Stimulated activated CD4-positive, alpha-beta T cell treated with anti-CD3 and anti-CD28 coated beads, Interleukin-4, amount 100 ng/mL, for 24 hours (primary cell): Measurements from ENCODE around the gene ME1.
A peak's percentile ranks its signal among the peaks of the same experiment; 100 is the strongest.
"Not testable (repeated sequence)": the region's sequence is repeated elsewhere in the genome, so short reads cannot be mapped to it uniquely, and the experiment has no call there.

Experiments used
- DNase-seq: peaks from one replicate; pipeline ENCODE4 v3.0.0-alpha.2; 2020

The ME1 gene

DNA sequence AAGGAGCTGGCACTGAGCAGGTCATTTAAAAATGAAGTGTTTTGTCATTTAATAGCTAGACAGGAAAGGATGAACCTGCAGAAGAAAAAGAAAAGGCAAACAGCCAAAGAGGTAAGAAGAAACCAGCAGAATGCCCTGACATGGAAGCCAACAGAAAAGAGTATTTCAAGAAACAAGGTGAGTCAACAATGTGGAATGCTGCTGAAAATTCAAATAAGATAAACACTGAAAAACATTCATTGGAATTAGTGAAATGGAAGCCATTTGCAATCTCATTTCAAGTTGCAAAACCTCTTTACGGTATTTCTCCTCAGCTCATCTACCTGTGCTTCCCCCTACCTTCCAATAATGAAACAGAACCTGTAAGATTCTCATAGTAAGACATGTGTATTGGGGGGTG is 178.1 kb downstream of the ME1 start:
- DNase-seq = no peak

DNA sequence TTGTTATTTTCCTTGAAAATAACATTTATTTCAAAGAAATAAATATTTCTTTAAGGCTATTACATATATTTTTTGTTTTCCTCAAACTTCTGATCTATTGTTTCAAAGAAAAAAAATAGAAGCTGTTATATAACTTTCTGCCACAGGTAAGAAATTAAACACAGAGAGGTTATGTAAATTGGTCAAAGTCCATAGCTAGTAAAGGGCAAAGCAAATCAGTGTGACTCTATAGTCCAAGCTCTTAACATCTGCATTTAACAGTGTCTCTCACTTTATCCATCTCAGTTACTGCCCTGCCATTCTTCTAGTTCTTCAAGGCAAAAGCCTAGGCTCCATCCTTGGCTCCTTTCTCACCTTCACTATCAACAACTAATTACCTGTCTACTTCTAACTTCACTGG is 180.6 kb downstream of the ME1 start:
- DNase-seq = no peak

DNA sequence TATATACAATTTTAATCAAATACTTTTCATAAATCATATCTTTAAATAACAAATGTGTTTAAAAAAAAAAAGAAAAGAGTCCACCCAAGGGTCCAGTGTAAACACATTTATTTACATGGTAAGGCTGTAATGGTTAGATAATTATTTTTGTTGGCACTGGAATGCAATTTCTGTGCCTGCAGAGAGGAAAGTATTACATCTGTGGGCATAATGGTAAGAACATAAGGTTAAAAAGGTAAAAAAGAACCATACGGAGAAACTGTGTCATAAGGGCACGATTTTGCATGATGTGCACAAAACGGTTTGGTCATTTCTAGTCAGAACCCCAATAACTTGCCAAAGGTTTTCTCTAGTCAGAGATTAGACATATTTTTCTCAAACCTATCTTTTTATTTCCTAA is 183.4 kb downstream of the ME1 start:
- DNase-seq = no peak

DNA sequence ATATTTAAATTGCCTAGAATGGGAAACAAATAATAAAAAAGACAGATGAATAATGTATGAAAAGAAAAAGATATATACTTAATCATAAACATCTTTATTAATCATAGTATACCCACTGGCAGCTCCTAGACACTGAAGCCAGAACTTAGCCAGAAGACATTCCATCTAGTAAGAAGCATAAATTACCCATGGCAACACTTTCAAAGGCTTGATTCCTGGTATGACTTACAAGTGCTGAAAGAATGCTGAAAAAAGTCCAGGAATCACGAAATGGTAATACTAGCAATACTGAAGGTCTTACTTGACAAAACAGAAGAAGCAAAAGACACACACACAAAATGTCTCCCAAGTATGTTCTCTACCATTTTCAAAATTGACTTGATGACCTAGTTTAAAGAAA is 199.7 kb downstream of the ME1 start:
- DNase-seq = no peak

DNA sequence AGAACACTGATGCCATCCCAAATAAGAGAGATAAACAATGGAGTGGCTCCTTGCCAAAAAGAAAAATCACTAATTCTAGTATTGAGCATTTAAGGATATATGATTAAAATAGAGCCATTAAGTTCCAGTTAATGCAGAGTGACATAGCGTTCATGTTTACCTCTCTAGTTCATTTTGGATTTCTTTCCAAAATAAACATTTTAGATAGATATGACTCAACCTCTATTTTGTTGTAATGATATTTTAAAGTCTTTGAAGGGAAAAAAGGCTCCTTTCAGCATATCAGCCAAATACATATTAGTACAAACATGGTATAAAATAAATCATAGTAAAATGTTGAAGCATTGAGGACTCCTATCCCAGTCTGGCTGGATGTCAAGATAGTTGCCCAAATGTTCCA is 204.3 kb downstream of the ME1 start:
- no peak for DNase-seq

DNA sequence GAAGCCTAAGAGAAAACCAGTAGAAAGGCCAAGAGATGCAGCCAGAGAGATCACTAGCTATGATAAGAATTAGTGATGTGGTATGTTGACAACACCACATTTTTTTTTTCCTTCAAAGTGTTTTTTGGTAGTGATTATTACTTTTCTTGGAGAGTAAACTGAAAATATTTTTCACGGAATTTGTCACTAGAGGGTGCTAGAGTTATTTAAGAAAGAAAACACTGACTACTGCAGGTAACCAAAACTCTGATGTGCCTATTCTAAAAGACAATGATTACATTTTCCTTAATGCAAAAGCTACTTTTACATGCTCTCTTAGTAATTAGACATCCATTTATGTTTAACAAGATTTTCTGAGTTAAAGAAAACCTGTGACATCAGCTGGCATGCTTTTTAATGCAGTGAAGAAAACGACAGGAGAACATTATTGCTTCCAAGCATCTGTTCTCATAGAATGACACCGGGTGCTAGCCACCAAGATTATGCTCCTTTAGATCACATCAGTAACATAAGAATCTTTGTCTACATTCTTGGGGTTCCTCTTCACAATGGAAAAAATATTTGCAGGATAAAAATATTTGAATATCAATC is 208.9 kb downstream of the ME1 start:
- DNase-seq = no peak

DNA sequence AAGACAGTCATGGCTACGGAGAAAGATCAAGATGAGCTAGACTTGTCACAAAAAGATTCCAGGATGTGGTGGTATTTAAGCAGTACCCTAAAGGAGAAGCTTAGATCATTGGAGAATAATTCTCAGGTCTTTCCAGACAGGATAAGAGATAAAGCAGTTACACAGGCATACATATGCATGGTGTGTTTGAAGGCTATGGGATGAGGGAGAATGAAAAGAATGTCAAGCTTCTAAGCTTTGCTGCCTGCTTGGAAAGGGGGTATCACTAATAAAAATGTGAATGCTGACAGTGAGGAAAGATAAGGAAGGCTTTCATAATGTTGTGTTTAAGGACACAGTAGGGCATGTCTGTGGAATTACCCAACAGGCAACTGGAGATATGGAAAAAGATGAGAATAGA is 209.6 kb downstream of the ME1 start:
- DNase-seq = no peak

DNA sequence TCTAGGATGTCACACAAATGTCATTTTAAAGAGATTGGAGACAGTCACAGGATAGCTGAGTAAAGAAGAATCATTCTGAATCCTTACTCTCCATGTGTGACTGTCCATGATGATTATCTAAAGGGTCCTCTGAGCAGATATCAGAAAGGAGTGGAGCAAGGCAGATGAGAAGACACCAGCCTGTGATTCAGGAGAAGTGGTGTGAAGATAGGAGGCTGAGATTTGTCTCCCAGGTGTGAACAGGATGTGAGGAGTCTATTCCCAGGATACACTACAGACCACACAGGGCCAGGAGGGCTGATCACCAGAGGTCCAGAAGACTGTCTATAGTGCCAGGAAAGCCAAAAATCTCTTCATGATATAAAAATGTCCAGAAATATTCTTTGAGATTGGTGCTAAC is 210.7 kb downstream of the ME1 start:
- DNase-seq = no peak

DNA sequence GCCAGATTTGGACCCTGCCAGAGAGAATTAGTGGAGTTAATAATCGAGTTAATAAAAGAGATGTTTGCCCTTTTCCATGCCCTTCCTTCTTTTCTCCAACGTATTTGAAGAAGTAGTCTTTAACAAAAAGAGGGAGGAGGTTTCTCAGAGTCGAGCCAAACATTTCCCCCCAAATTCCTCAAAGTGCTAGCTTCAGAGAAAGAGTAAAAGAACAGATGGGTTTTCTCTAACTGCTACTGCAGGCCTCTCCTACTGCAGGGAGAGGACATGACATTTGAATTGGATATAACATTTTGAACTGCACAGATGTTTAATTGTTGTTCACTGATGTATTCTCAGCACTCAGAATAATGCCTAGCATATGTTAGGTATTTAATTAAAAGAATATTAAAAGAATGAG is 212.2 kb downstream of the ME1 start:
- DNase-seq = no peak

DNA sequence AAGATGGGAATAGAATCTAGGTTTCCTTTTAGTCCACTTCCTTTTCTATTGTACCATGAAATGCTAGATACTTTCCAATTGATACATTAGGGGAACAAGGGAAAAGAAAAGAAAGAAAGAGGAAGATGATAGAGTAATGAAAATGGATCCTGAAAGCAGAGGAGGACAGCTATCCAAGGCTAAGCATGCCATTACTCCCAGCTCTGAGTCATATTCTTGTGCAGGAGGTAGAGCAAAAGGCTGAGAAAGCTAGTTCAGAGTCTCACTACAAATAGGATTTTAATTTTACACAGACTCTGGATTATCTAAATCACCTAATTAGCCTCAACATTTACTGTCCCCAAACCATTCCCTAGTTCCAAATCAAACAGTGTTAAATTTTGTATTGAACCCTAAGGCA is 214.0 kb downstream of the ME1 start:
- DNase-seq = no peak

DNA sequence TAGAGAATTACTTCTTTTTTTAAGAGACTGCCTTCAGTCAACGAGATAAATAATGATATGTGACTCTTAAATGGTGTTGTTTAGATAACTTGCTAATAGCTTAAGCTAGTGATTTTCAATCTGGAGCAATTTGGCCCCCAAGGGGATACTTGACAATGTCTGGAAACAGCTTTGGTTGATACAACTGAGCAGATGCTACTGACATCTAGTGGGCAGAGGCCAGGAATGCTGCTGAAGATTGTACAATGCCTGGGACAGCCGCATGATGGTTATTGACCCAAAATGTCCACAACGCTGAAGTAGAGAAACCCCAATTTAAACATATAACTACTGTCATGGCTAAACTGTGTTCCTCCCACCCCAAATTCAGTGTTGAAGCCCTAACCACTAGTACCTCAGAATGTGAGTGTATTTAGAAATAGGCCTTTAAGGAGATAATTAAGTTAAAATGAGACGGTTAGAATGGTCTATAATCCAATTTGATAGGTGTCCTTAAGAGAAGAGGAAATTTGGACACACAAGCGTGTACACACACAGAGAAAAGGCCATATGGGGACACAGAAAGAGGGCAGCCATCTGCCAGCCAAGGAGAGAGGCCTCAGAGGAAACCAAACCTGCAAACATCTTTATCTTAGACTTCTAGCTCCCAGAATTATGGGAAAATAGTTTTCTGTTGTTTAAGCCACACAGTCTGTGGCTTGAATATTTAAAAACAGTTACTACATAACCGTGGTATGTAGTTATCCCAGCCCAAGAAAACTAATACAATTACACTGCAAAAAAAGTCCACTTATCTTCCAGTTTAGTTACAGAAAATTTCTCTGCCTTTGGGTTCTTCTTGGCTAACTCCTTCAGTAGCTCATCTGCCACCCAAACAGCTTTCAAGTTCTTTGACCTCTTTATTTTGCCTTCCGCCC is 215.5 kb downstream of the ME1 start:
- peak; percentile 62 for DNase-seq

DNA sequence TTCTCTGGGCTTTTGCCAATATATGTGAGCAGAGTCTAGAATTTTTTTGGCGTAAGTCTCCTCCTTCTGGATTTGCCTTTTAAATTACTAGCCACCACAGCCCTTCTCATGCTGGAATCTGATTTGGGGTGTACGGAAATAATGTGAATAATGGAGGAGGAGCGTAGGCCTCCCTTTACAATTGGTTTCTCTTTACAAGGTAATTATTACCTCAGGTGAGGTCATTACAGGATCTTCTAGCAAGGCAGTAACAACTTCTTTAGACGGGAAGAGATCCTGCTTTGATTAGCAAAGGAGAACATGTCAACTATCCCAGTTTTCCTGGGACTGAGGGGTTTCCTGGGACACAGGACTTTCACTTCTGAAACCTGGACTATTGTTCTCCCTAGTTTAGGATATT is 228.8 kb downstream of the ME1 start:
- DNase-seq = no peak

DNA sequence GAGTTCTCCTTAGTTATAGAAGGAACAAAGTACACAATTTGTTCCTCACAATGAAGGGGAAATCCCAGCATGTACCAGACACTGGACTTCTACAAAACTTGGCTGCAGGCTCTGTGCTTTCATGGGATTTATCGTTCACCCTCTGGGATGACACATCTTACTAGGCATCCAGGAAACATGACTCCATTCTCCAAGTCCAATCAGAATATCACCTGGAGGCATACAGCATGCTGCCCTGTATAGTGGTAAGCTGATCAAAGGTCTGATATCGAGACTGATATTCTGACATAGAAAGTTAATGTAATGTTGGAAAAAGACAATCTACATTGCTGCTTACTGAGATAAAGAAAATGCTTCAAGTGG is 231.0 kb downstream of the ME1 start:
- DNase-seq = no peak

DNA sequence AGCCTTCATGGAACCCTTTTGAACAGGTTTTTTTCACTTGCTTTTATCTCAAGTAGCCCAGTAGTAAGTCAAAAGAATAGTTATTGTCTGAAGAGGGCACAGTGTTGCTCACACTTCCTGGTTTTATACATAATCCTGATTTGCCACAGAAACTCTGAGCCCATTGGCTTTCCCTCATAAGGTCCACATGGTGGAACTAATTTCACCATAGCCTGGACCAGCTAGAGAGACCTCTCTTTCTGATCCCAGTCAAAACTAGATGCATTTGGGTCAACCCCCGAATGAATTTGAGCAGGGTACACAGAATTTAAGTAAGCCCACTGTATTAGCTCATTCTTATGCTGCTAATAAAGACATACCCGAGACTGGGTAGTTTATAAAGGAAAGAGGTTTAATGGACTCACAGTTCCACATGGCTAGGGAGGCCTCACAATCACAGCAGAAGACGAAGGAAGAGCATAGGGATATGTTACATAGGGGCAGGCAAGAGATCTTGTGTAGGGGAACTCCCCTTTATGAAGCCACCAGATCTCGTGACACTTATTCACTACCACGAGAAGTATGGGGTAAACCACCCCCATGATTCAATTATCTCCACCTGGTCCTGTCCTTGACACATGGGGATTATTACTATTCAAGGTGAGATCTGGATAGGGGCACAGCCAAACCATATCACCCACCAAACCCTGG is 231.5 kb downstream of the ME1 start:
- DNase-seq = no peak

DNA sequence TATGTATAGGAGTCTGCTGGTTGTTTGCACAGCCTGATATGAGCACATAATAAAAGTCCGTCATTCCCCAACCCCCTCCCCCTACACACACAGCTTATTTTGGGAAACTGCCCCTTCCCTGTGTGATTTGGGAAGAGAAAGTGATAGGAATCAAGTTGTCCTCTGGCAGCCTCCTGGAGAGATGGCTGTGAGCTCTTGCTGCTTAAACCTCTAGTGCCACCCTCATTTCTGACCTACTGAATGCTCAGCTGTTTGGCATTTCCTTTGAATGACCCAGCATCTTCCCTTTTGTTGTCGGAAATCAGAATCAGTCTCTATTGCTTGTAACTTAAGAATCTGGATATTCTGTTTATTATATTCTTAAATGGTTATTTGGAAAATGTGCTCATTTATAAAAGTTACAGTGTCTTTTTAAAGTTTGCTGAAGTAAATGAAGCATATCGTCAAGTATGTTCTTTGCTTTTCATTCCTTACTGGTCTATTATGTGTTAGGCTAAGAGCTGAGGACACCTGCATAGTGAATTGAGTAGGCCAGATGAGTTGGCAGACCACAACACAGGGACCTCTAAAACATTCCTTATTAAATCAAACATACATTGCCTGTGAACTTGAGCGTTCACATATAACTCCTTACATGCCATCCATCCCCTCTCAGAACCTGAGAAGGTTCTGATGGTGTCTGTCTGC is 232.2 kb downstream of the ME1 start:
- no peak for DNase-seq

DNA sequence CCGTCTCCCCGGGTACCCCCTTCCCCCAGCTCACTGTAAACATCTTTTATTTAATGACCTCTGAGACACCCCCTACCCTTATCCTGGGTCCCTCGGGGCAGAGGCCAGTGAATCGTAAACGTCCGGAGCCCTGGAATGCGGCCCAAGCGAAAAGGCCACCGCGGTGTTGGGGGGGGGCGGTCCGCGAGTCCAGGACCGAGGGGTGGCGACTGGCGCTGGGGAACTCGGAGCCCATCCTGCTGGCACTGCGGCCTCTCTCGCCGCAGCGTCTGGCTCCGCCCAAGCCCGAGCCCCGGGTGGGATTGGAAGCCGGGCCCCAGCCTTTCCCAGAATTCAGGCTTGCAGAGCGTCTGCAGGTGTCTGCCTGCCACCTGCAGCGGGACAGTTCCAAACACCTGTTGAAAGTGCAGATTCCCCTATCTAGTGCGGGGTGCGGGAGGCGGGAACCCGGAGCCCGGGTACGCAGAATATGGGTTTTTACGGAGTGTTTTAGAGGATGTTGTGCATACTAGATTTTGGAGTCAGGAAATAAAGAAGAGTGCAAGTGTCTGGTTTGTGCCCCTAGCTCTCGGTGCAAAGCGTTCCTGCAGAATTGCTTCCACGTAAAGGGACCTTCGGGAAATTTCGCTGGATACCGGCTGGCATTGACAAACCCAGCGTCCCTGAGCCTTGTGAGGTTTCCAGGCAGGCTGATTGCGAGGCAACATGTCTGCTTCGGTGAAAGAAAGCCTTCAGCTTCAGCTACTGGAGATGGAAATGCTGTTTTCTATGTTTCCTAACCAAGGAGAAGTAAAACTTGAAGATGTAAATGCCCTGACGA is 236.9 kb downstream of the ME1 start:
- DNase-seq = no peak

DNA sequence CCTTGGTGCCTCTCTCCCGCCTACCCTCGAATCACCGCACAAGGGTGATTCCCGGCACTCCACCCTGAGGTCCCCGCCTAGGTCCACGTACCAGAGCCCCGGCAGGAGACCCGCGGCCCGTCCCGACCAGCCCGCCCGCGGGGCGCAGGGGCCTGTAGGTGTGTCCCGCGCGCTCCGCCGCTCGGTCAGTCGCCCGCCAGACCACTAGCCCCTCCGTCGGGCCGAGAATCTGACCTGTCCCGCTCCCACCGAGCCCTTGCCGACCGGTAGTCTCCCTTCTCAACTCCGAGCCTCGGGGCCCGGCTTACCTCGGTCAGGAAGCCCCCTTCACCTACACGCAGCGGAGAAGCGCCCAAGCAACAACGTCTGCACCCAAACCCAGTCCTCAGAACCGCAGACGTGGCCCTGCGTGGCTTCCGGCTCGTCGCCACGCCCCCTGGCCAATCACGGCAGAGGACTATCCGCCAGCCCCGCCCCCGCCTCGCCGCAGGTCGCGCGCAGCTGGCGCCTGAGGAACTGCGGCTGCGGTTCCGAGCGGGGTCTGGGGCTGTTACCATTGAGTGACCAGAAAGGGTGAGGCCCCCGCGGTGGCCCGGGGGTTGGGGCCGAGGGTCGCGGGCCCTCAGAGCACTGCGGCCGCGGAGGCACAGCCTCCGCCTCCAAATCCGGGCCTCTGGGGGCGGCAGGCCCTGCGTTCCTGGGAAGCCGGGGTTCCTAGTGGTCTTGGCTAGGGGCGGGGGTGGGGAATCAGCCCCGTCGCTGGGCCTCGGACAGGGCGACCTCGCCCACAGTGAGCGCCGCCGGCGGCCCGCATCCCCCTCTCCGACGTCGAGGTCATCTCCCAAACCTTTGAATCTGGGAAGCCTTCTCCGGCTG is 237.7 kb downstream of the ME1 start, which contains the start of the genes PGM3 and RWDD2A:
TSS of gene PGM3 (minus strand) at position 395 of the 876 bp plus-strand sequence. CDS start 2,253 bp downstream, outside the sequence.
TSS of gene RWDD2A (plus strand) at position 487 of the 876 bp plus-strand sequence. CDS start 1,095 bp downstream, outside the sequence.
- DNase-seq = peak; percentile 89

DNA sequence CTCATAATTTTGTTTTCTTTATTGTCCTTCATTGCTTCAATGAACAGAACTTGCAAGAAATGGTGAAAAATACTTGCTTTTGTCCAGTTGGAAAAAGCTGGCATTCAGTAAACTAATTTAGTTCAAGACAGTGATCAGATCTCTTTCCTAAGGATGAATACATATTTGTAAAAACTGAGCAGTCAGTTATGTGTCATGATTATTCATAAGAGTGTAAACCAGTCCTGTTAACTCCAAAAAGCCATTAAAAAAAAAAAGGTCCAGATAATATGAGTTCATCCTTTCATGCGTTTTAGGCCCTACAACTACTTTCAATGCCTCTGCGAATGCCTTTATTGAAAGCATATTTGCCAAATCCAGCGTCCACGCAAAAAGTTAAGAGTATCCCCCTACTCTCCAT is 238.4 kb downstream of the ME1 start:
- no peak for DNase-seq

DNA sequence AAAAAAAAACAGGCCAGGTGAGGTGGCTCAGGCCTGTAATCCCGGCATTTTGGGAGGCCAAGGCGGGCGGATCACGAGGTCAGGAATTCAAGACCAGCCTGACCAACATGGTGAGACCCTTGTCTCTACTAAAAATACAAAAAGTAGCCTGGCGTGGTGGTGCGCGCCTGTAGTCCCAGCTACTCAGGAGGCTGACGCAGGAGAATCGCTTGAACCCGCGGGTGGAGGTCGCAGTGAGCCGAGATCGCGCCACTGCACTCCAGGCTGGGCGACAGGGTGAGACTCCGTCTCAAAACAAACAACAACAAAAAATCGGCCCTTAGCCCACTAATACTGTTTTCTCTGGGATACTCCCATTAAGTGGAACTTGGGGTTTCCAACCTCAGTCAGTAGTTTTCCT is 238.9 kb downstream of the ME1 start:
- not testable (repeated sequence) for DNase-seq

DNA sequence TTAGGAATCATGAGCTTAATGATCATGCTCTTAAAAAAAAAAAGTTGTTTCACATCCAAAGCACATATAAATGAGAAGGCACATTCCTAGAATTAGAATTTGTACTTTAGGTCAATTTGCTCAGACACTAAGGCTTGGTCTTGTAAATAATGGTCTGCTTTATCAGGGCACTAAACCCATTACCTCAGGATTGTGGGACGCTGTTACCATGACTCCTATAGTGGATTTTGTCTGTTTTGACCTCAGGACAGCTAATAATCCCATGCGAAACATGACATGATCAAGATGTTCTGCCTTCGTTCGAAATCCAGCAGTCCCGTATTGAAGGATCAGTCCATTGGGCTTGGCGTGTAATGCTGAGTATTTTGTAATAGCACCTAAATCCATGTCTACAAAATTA is 240.2 kb downstream of the ME1 start:
- DNase-seq = no peak

DNA sequence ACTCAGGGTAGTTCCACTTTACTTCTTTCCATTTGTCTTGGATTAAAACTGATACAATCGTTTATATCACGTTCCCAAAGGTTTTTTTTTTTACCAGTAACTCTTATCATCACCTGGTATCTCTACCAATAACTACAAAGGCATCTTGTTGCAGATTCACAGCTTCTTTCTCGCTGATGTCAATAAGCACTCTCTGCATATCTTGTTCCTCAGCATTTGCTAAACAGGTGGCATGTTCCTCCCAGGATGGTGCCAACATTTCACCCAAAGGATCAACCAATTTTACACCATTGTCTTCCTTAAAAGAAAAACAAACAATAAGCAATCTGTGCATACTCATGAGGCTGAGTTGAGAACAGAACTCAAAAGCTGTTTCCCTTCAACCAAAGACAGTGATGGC is 242.3 kb downstream of the ME1 start:
- DNase-seq = no peak
